ENCODE results near the gene GIGYF1. TPM values are rescaled to one million over a fixed set of nuclear protein-coding genes. Genes with fewer than 3 reads are reported as not detected.
"Not testable (repeated sequence)": the region's sequence is repeated elsewhere in the genome, so short reads cannot be mapped to it uniquely, and the experiment has no call there.

GIGYF1 gene
- total RNA-seq, 1 donor from 2014 or later, result 95.1 TPM

DNA sequence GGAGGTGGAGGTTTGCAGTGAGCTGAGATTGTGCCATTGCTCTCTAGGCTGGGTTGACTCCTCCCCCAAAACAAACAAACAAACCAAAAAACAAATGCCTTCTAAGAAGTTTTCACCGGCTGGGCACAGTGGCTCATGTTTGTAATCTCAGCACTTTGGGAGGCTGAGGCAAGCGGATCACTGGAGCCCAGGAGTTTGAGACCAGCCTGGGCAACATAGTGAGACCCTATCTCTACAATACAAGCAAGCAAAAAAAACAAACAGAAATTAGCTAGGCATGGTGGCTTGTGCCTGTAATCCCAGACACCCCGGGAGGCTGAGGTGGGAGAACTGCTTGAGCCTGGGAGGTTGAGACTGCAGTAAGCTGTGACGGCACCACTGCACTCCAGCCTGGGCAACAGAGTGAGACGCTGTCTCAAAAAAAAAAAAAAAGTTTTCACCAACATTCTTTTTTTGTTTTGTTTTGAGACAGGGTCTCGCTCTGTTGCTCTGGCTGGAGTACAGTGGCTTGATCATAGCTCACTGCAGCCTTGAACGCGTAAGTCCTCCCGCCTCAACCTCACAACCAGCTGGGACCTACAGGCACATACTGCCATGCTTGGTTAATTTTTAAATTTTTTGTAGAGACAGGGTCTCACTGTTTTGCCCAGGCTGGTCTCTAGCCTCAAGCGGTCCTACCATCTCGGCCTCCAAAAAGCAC, 38.0 kb upstream of the GIGYF1 start:
- Mint-ChIP-seq H3K4me1 (ENCODE audit: low read depth) (no peaks in the 10 kb centered on the region), H3K9me3 (ENCODE audit: low read depth) (no peaks in the 10 kb centered on the region), H3K27me3 (peaks cover 13% of the 10 kb centered on the region), H3K4me3 (ENCODE audit: low read depth) (no peak overlapping the region), H3K36me3 (ENCODE audit: insufficient read depth) (no peaks in the 10 kb centered on the region), H3K27ac (no peak overlapping the region)
- TF ChIP-seq CTCF (IDR thresholded peaks at IDR 0.05; ENCODE audit: unreplicated experiment), result no peak
- no peak for DNase-seq (ENCODE audit: low spot score, unreplicated experiment)

DNA sequence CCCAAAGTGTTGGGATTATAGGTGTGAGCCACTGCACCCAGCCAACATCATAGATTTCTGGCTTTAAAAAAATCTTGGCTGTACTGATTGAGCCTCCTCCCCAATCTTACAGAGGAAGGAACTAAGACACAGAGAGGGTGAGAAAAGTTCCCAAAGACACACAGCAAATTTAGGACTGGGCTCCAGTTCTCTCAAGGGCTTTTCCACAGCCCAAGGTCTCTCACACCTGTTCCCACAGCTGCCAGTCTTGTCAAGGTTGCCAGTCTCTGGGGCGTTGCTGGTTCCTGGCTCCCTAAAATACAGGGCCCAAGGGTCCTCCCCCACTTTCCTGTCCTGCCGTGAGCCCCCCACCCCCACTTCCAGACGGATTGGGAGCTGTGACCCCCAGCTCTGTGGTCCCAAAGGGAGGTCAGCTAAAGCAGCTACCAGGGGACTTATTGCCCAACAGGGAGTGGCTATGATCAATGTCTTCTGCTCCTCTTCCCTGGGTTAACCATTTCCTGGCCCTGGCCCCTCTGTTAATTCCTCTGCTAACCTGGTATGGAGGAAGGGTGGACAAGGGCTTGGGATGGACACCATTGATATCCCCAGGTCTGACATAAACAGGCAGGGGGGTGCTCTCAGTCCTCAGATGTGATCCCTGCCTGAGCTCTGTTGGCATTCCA, 36.2 kb upstream of the GIGYF1 start:
- no peak for DNase-seq (ENCODE audit: low spot score, unreplicated experiment)
- TF ChIP-seq CTCF (IDR thresholded peaks at IDR 0.05; ENCODE audit: unreplicated experiment), result no peak
- Mint-ChIP-seq H3K27me3 (peaks cover 13% of the 10 kb centered on the region), H3K4me3 (ENCODE audit: low read depth) (no peak overlapping the region), H3K4me1 (ENCODE audit: low read depth) (no peaks in the 10 kb centered on the region), H3K36me3 (ENCODE audit: insufficient read depth) (no peaks in the 10 kb centered on the region), H3K9me3 (ENCODE audit: low read depth) (no peaks in the 10 kb centered on the region), H3K27ac (no peak overlapping the region)

DNA sequence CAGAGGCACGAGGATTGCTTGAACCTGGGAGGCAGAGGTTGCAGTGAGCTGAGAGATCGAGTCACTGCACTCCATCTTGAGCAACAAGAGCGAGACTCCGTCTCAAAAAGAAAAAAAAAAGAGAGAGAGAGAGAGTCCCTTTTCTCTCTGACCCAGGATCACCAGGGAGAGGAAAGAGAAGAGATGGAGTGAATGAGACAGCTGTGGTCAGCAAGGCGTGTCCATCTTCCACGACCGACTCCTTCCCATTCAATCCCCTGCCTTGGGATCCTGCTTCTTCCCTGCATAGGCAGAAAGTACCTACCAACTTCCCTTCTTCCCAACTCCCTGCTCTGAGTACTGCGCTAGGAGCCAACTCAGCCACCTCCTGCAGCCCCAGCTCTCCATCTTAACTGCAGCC, 34.1 kb upstream of the GIGYF1 start:
- peaks cover 18% of the 10 kb centered on the region for H3K27me3 Mint-ChIP-seq
- H3K27ac Mint-ChIP-seq, result no peak overlapping the region
- no peaks in the 10 kb centered on the region for H3K4me1 Mint-ChIP-seq (ENCODE audit: low read depth)
- DNase-seq (ENCODE audit: low spot score, unreplicated experiment), result no peak
- no peak overlapping the region for H3K4me3 Mint-ChIP-seq (ENCODE audit: low read depth)
- no peaks in the 10 kb centered on the region for H3K9me3 Mint-ChIP-seq (ENCODE audit: low read depth)
- no peak for TF ChIP-seq CTCF (IDR thresholded peaks at IDR 0.05; ENCODE audit: unreplicated experiment)
- no peaks in the 10 kb centered on the region for H3K36me3 Mint-ChIP-seq (ENCODE audit: insufficient read depth)

DNA sequence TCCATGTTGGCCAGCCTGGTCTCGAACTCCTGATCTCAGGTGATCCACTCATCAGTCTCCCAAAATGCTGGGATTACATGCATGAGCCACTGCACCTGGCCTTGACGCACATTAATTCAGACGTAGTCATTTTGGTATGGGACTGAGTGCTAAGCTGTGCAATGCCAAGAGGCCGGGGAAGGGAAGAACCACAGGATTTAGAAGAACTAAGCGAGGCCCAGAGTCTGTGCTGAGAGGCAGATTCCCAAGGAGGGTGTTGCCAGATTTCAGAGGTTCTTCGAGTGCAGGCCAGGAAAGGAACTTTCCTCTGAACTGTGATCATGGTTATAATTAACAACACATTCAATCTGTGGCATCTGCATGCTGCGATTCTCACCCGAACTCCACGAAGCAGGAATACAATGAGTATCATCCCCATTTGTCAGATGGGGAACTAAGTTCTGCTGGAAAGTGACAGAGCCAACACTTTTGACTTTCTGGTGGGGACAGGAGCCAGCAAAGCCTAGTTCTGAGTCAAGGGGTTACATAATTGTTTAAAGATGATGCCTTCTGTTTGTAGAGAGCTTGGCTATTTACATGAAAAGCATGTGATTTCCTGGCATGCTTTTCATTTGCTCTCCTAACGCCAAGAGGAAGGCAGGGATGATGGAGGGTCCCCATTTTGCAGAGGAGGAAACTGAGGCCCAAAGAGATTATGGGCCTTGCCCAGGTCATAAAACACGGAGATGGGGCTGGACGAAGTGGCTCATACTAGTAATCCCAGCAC, 33.1 kb upstream of the GIGYF1 start:
- Mint-ChIP-seq H3K27ac (no peak overlapping the region), H3K9me3 (ENCODE audit: low read depth) (no peaks in the 10 kb centered on the region), H3K36me3 (ENCODE audit: insufficient read depth) (no peaks in the 10 kb centered on the region), H3K27me3 (peaks cover 28% of the 10 kb centered on the region), H3K4me3 (ENCODE audit: low read depth) (no peak overlapping the region), H3K4me1 (ENCODE audit: low read depth) (no peaks in the 10 kb centered on the region)
- no peak for TF ChIP-seq CTCF (IDR thresholded peaks at IDR 0.05; ENCODE audit: unreplicated experiment)
- DNase-seq (ENCODE audit: low spot score, unreplicated experiment), result no peak

GRCh38 chr7:100724364-100724763, 30.3 kb upstream of the GIGYF1 start:
- H3K27ac Mint-ChIP-seq; DNase-seq (ENCODE audit: low spot score, unreplicated experiment); H3K4me3 Mint-ChIP-seq (ENCODE audit: low read depth); H3K9me3 Mint-ChIP-seq (ENCODE audit: low read depth); H3K4me1 Mint-ChIP-seq (ENCODE audit: low read depth); H3K36me3 Mint-ChIP-seq (ENCODE audit: insufficient read depth): not testable (repeated sequence)
- peaks cover 52% of the 10 kb centered on the region for H3K27me3 Mint-ChIP-seq
